Mesothelial cell of epicardium (in vitro differentiated cells): ENCODE data around the gene MYO5A. TPM values are rescaled to one million over a fixed set of nuclear protein-coding genes. Genes with fewer than 3 reads are reported as not detected.

Source experiments
- DNase-seq, 2 experiments: peaks; one replicate each; pipeline ENCODE4 v3.0.0; 2021; ENCODE audit warnings: low spot score in 2 of 2; ENCODE audit not compliant: unreplicated experiment in 2 of 2
- H3K27ac Mint-ChIP-seq: 2 replicates; pipeline ENCODE4 v1.8.0; 2021; ENCODE audit warnings: mixed read lengths
- H3K27me3 Mint-ChIP-seq: 2 replicates; pipeline ENCODE4 v1.8.0; 2021; ENCODE audit warnings: low read depth, mixed read lengths
- H3K36me3 Mint-ChIP-seq: 2 replicates; pipeline ENCODE4 v1.8.0; 2021; ENCODE audit warnings: mixed read lengths
- H3K4me1 Mint-ChIP-seq: 2 replicates; pipeline ENCODE4 v1.8.0; 2021; ENCODE audit warnings: mixed read lengths
- H3K4me3 Mint-ChIP-seq: 2 replicates; pipeline ENCODE4 v1.8.0; 2021; ENCODE audit warnings: mild to moderate bottlenecking, moderate library complexity, mixed read lengths
- H3K9me3 Mint-ChIP-seq: 2 replicates; pipeline ENCODE4 v1.8.0; 2021; ENCODE audit warnings: mixed read lengths
- total RNA-seq: library from RNA; stranded (reverse); gene quantifications from 3 replicates; pipeline ENCODE4 v1.2.1, GENCODE V29; 2021
- TF ChIP-seq, protein P1 (sequence below): fragments of 200-600 bp; sonication (generic); IDR thresholded peaks from one replicate; pipeline ENCODE4 v1.5.0; 2021; ENCODE audit warnings: antibody characterized with exemption; ENCODE audit not compliant: unreplicated experiment

MYO5A gene
- total RNA-seq, 1 donor from 2014 or later: 14.4 TPM

DNA sequence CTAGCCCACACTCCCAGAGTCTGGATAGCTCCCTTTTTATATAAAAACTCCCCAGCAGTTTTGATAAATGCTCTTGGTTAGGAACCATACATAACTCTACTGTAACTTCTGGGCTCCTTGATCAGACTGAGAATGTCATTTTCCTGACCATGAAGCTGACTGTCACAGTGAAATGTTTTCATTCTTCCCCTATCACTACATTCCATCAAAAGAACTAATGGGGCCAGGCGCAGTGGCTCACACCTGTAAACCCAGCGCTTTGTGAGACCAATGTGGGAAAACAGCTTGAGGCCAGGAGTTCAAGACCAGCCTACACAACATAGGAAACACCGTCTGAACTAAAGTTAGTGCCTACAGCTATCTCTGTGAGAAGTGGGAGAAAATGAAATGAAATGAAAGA, 160.3 kb downstream of the MYO5A start:
- no peak for DNase-seq
- H3K9me3 Mint-ChIP-seq: no peaks in the 10 kb centered on the region
- peaks cover 29% of the 10 kb centered on the region for H3K36me3 Mint-ChIP-seq
- peaks cover 17% of the 10 kb centered on the region for H3K4me1 Mint-ChIP-seq
- H3K27ac Mint-ChIP-seq: peak overlapping the region; percentile 49
- H3K4me3 Mint-ChIP-seq: no peak overlapping the region
- no peaks in the 10 kb centered on the region for H3K27me3 Mint-ChIP-seq
- TF ChIP-seq, protein P1, sequence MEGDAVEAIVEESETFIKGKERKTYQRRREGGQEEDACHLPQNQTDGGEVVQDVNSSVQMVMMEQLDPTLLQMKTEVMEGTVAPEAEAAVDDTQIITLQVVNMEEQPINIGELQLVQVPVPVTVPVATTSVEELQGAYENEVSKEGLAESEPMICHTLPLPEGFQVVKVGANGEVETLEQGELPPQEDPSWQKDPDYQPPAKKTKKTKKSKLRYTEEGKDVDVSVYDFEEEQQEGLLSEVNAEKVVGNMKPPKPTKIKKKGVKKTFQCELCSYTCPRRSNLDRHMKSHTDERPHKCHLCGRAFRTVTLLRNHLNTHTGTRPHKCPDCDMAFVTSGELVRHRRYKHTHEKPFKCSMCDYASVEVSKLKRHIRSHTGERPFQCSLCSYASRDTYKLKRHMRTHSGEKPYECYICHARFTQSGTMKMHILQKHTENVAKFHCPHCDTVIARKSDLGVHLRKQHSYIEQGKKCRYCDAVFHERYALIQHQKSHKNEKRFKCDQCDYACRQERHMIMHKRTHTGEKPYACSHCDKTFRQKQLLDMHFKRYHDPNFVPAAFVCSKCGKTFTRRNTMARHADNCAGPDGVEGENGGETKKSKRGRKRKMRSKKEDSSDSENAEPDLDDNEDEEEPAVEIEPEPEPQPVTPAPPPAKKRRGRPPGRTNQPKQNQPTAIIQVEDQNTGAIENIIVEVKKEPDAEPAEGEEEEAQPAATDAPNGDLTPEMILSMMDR: no peak

- Mint-ChIP-seq H3K27me3 (no peaks in the 10 kb centered on the region), H3K4me3 (no peak overlapping the region), H3K36me3 (peaks cover 17% of the 10 kb centered on the region), H3K4me1 (peaks cover 2% of the 10 kb centered on the region), H3K27ac (no peak overlapping the region), H3K9me3 (no peaks in the 10 kb centered on the region)
- TF ChIP-seq, protein P1: no peak
- no peak for DNase-seq
These were observed 166.2 kb downstream of the MYO5A start for GRCh38 chr15:52362497-52362896.

- TF ChIP-seq, protein P1: no peak
- Mint-ChIP-seq H3K4me3 (no peak overlapping the region), H3K27ac (no peak overlapping the region), H3K36me3 (peaks cover 17% of the 10 kb centered on the region), H3K9me3 (no peaks in the 10 kb centered on the region), H3K27me3 (no peaks in the 10 kb centered on the region), H3K4me1 (no peaks in the 10 kb centered on the region)
- DNase-seq: no peak
These were observed 166.6 kb downstream of the MYO5A start for GRCh38 chr15:52361975-52362494.

DNA sequence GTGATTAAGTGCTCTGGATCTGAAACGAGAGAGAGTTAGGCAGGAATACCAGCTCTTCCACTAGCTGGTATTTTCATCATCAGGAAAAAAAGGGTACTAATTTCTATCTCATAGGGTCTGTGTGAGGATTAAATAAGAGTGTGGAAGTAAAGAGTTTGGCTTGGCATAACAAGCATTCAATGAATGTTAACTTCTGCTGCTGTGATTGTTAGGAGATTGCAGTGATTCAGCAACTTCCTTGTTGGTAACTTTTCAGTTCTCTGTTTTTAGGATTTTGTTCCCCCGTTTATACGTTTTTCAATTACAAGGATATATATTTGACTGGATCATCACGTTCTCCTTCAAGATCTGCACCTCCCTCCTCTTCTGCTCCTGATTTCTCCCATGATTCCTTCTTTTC, 167.2 kb downstream of the MYO5A start:
- Mint-ChIP-seq H3K9me3 (no peaks in the 10 kb centered on the region), H3K27ac (no peak overlapping the region), H3K27me3 (no peaks in the 10 kb centered on the region)

DNA sequence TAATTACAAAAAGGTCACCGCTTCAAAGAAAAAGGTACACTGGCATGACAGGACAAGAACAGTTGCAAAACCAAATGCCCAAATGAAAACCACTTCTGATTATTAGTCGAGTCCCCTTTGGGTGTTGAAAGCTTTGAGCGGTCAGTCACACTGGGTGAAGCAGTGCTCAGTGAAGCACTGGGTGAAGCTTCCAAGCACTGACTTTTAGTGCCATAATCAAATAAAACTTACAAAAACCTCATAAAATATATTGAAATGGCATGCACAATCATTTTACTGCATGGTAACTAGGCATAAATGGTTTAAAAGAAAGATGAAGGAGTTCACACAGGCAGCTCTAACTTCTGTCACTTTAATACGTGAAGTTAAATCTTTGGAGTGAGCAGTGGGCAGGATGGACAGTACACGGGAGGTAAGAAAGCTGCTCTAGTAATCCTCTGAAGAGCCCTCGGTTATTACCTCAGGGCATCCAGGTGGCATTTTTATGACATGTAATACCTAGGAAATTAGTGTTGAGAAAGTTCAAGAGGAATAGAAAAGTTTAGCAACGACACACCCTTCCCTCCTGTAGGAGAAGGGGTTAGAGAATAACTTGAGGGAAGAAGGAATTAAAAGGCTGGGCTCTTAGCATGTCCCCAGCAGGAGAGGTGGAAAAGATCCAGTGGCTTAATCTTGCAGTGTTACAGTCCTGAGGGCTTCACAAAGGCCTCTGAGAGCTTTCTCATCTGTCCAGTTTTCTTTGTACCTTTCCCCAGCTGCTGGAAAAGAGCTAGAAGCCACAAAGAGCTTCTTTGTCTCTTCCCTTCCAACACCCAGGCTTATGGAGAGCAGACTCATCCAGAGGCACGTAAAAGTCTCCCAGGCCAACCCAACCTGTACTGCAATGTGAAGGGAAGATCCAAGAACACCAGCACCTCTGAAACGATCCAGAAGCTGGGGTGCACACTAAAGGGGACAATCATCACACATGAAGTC, 168.2 kb downstream of the MYO5A start:
- H3K4me1 Mint-ChIP-seq: no peaks in the 10 kb centered on the region
- TF ChIP-seq, protein P1: no peak
- no peaks in the 10 kb centered on the region for H3K27me3 Mint-ChIP-seq
- no peak overlapping the region for H3K27ac Mint-ChIP-seq
- no peak for DNase-seq
- peaks cover 17% of the 10 kb centered on the region for H3K36me3 Mint-ChIP-seq
- no peak overlapping the region for H3K4me3 Mint-ChIP-seq
- H3K9me3 Mint-ChIP-seq: no peaks in the 10 kb centered on the region

More for the DNA sequence above, 167.2 kb downstream of the MYO5A start:
- peaks cover 17% of the 10 kb centered on the region for H3K36me3 Mint-ChIP-seq
- DNase-seq: no peak
- no peak overlapping the region for H3K4me3 Mint-ChIP-seq
- no peaks in the 10 kb centered on the region for H3K4me1 Mint-ChIP-seq
- TF ChIP-seq, protein P1: no peak
